Measurements from ENCODE around the gene LZTFL1. TPM values are rescaled to one million over a fixed set of nuclear protein-coding genes. Genes with fewer than 3 reads are reported as not detected.

LZTFL1 gene
- total RNA-seq, 1 experiment from 2014 or later, result 21.0 TPM

GRCh38 chr3:45826908-45827307 lies 15.0 kb downstream of the LZTFL1 start:
- ChIA-PET POLR2A (no interaction called here), RAD21 (ENCODE audit: low non-redundant PET in 1 of 2, low total read pairs in 2 of 2, uncharacterized antibody in 2 of 2, unreplicated experiment in 2 of 2) (no interaction called here), CTCF (no interaction called here)
- Histone ChIP-seq H2AFZ (ENCODE audit: low read depth, low read length, poor library complexity, severe bottlenecking) (no peak overlapping the region), H4K20me1 (ENCODE audit: insufficient read depth) (no peaks in the 10 kb centered on the region), H3K79me2 (ENCODE audit: insufficient read depth, low read length) (no peaks in the 10 kb centered on the region), H3K4me2 (ENCODE audit: low read length) (no peak overlapping the region), H3K27me3 (ENCODE audit: insufficient read depth, low read length) (no peaks in the 10 kb centered on the region), H3K36me3 (ENCODE audit: control insufficient read depth in 1 of 2, insufficient read depth in 2 of 2, low read length in 2 of 2) (peaks cover 0 to 5% of the 10 kb centered on the region in 2 experiments; a peak in 1 of 4 replicates), H3K4me1 (ENCODE audit: control insufficient read depth in 1 of 2, insufficient read depth in 2 of 2, low read length in 2 of 2) (peaks cover 0 to 3% of the 10 kb centered on the region in 2 experiments; a peak in 2 of 4 replicates), H3K27ac (ENCODE audit: low read depth, low read length) (no peak overlapping the region), H3K4me3 (replicated peaks in 1 of 2; ENCODE audit: low read depth in 1 of 2, low read length in 2 of 2) (no peak overlapping the region), H3K9ac (ENCODE audit: low read length) (no peak overlapping the region), H3K9me2 (ENCODE audit: insufficient read depth) (no peaks in the 10 kb centered on the region), H3K9me3 (ENCODE audit: control insufficient read depth in 1 of 2, insufficient read depth in 1 of 2, low read depth in 1 of 2, low read length in 2 of 2) (no peaks in the 10 kb centered on the region)
- TF ChIP-seq JUND (IDR thresholded peaks at IDR 0.05), result no peak
- TF ChIP-seq EZH2 (IDR thresholded peaks at IDR 0.05), result no peak
- TF ChIP-seq CEBPB (IDR thresholded peaks at IDR 0.05; ENCODE audit: low read depth), result no peak
- no peak for TF ChIP-seq ZNF274 (IDR thresholded peaks at IDR 0.05; ENCODE audit: low read depth, low read length)
- no peak for TF ChIP-seq YY1 (IDR thresholded peaks at IDR 0.05; ENCODE audit: extremely low read depth, insufficient replicate concordance, low read depth, low read length)
- TF ChIP-seq, protein P1, sequence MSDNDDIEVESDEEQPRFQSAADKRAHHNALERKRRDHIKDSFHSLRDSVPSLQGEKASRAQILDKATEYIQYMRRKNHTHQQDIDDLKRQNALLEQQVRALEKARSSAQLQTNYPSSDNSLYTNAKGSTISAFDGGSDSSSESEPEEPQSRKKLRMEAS (IDR thresholded peaks at IDR 0.05), result no peak
- TF ChIP-seq SRF (IDR thresholded peaks at IDR 0.05; ENCODE audit: low read depth), result no peak
- TF ChIP-seq CTCF (IDR thresholded peaks at IDR 0.05 in 2 of 3, conservative IDR thresholded peaks at IDR 0.05 in 1 of 3; ENCODE audit: borderline replicate concordance in 1 of 3, insufficient read depth in 1 of 3, low read depth in 2 of 3, low read length in 2 of 3), result no peak
- TF ChIP-seq EZH2phosphoT487 (IDR thresholded peaks at IDR 0.05; ENCODE audit: borderline replicate concordance), result no peak
- no peak for TF ChIP-seq SIN3A (IDR thresholded peaks at IDR 0.05; ENCODE audit: low read depth)
- TF ChIP-seq ATF3 (IDR thresholded peaks at IDR 0.05), result no peak
- TF ChIP-seq EGR1 (IDR thresholded peaks at IDR 0.05; ENCODE audit: low read depth), result no peak
- TF ChIP-seq, protein P2, sequence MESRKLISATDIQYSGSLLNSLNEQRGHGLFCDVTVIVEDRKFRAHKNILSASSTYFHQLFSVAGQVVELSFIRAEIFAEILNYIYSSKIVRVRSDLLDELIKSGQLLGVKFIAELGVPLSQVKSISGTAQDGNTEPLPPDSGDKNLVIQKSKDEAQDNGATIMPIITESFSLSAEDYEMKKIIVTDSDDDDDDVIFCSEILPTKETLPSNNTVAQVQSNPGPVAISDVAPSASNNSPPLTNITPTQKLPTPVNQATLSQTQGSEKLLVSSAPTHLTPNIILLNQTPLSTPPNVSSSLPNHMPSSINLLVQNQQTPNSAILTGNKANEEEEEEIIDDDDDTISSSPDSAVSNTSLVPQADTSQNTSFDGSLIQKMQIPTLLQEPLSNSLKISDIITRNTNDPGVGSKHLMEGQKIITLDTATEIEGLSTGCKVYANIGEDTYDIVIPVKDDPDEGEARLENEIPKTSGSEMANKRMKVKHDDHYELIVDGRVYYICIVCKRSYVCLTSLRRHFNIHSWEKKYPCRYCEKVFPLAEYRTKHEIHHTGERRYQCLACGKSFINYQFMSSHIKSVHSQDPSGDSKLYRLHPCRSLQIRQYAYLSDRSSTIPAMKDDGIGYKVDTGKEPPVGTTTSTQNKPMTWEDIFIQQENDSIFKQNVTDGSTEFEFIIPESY (IDR thresholded peaks at IDR 0.05; ENCODE audit: extremely low read depth, insufficient replicate concordance, low read length), result no peak
- no peak for TF ChIP-seq REST (IDR thresholded peaks at IDR 0.05; ENCODE audit: low read depth)
- TF ChIP-seq POLR2A (IDR thresholded peaks at IDR 0.05; ENCODE audit: borderline replicate concordance, extremely low read depth, insufficient read depth, insufficient read length), result no peak
- BruUV-seq (replicated peaks), result no TSS peak
- ATAC-seq (no peak), DNase-seq (ENCODE audit: low read depth, low spot score) (no peak)
- intact Hi-C loops (cut with micrococcal nuclease), result no loop called here
